ENCODE data around the gene MPP1. TPM values are rescaled to one million over a fixed set of nuclear protein-coding genes. Genes with fewer than 3 reads are reported as not detected.

The MPP1 gene
- polyA plus RNA-seq, 4 donors = 31.4 to 40.7 (median 34.2) TPM

GRCh38 chrX:154734061-154734781 lies 71.1 kb downstream of the MPP1 start:
- DNase-seq (ENCODE audit: low read depth in 4 of 4, low spot score in 3 of 4) = no peak

- DNase-seq (ENCODE audit: low read depth in 4 of 4, low spot score in 3 of 4) = no peak
Measured at GRCh38 chrX:154733066-154733425, 72.2 kb downstream of the MPP1 start.

- DNase-seq (ENCODE audit: low read depth in 4 of 4, low spot score in 3 of 4) = no peak
Measured at GRCh38 chrX:154732421-154733065, 72.7 kb downstream of the MPP1 start.

- DNase-seq (ENCODE audit: low read depth in 4 of 4, low spot score in 3 of 4) = no peak
Measured at GRCh38 chrX:154731881-154732280, 73.4 kb downstream of the MPP1 start.

- no peak for DNase-seq (ENCODE audit: low read depth in 4 of 4, low spot score in 3 of 4)
Measured at GRCh38 chrX:154731184-154731583, 74.1 kb downstream of the MPP1 start.

- DNase-seq (ENCODE audit: low read depth in 4 of 4, low spot score in 3 of 4) = no peak
Measured at GRCh38 chrX:154730253-154730891, 74.9 kb downstream of the MPP1 start.

GRCh38 chrX:154729439-154729838 lies 75.8 kb downstream of the MPP1 start:
- no peak for DNase-seq (ENCODE audit: low read depth in 4 of 4, low spot score in 3 of 4)

Other genes with a start within 250 kb of the MPP1 start
- gene CTAG1A, start 220.4 kb downstream of the MPP1 start, polyA plus RNA-seq (ENCODE audit: insufficient read length in 4 of 4) = not detected
- gene CTAG1B, start 186.2 kb downstream of the MPP1 start, polyA plus RNA-seq (ENCODE audit: insufficient read length in 4 of 4) = not detected
- gene CTAG2, start 151.9 kb downstream of the MPP1 start, polyA plus RNA-seq (ENCODE audit: insufficient read length in 4 of 4) = not detected
- 1 to 10 TPM; 1.5 to 3.2 (median 2.4) TPM for gene GAB3, start 54.4 kb downstream of the MPP1 start, polyA plus RNA-seq (ENCODE audit: insufficient read length in 4 of 4)
- 10 to 100 TPM; 49.1 to 62.9 (median 59.5) TPM for gene DKC1, start 42.6 kb downstream of the MPP1 start, polyA plus RNA-seq (ENCODE audit: insufficient read length in 4 of 4)
- gene SMIM9, start 29.2 kb upstream of the MPP1 start, polyA plus RNA-seq (ENCODE audit: insufficient read length in 4 of 4) = not detected
- 10 to 100 TPM; 15.4 to 25.1 (median 19.2) TPM for gene F8A1, start 80.9 kb upstream of the MPP1 start, polyA plus RNA-seq (ENCODE audit: insufficient read length in 4 of 4)
- 10 to 100 TPM; 13.9 to 18.7 (median 16.0) TPM for gene F8, start 217.2 kb upstream of the MPP1 start, polyA plus RNA-seq (ENCODE audit: insufficient read length in 4 of 4)
- gene FUNDC2, start 221.4 kb upstream of the MPP1 start, polyA plus RNA-seq (ENCODE audit: insufficient read length in 4 of 4) = 100 to 1,000 TPM; 111 to 121 (median 120) TPM

All from right renal pelvis (tissue), 4 donors.